NCI-H2029 (cell line): Measurements from ENCODE around the gene PROK1.
A peak's percentile ranks its signal among the peaks of the same experiment; 100 is the strongest.

Experiments
- DNase-seq: peaks from one replicate; lab custom pipeline; 2025; lab: John Stamatoyannopoulos, UW

PROK1 gene

GRCh38 chr1:110488867-110489266, 37.9 kb downstream of the PROK1 start:
- DNase-seq, result no peak

GRCh38 chr1:110489406-110489805, 38.5 kb downstream of the PROK1 start:
- no peak for DNase-seq

GRCh38 chr1:110489973-110490542, 39.1 kb downstream of the PROK1 start:
- no peak for DNase-seq

GRCh38 chr1:110490791-110491451, 40.0 kb downstream of the PROK1 start:
- no peak for DNase-seq

- DNase-seq, result no peak
These were observed 41.6 kb downstream of the PROK1 start for GRCh38 chr1:110492573-110492972.

- no peak for DNase-seq
These were observed 42.2 kb downstream of the PROK1 start for GRCh38 chr1:110493059-110493699.

GRCh38 chr1:110494036-110494435, 43.1 kb downstream of the PROK1 start:
- DNase-seq, result no peak

GRCh38 chr1:110494522-110495406, 43.8 kb downstream of the PROK1 start:
- no peak for DNase-seq

- DNase-seq, result peak; percentile 55
These were observed 45.1 kb downstream of the PROK1 start for GRCh38 chr1:110495926-110496600.

- DNase-seq, result no peak
These were observed 47.3 kb downstream of the PROK1 start for GRCh38 chr1:110498270-110498669.

- no peak for DNase-seq
These were observed 50.7 kb downstream of the PROK1 start for GRCh38 chr1:110501488-110502132.

- no peak for DNase-seq
These were observed 51.6 kb downstream of the PROK1 start for GRCh38 chr1:110502402-110503151.

- no peak for DNase-seq
These were observed 52.5 kb downstream of the PROK1 start for GRCh38 chr1:110503471-110503870.

- DNase-seq, result no peak
These were observed 53.3 kb downstream of the PROK1 start for GRCh38 chr1:110504226-110504625.

GRCh38 chr1:110505596-110505995, 54.6 kb downstream of the PROK1 start:
- no peak for DNase-seq

GRCh38 chr1:110506541-110506940, 55.6 kb downstream of the PROK1 start:
- DNase-seq, result no peak
